GM19395 (cell line): ENCODE measurements around the gene FZR1.
"Not testable (repeated sequence)": the region's sequence is repeated elsewhere in the genome, so short reads cannot be mapped to it uniquely, and the experiment has no call there.

Experiments
- ATAC-seq: cut with Tn5 transposase; IDR thresholded peaks from one replicate; pipeline ENCODE4 v1.9.1; 2021; ENCODE audit warnings: mild to moderate bottlenecking, moderate library complexity; ENCODE audit not compliant: unreplicated experiment

The FZR1 gene

DNA sequence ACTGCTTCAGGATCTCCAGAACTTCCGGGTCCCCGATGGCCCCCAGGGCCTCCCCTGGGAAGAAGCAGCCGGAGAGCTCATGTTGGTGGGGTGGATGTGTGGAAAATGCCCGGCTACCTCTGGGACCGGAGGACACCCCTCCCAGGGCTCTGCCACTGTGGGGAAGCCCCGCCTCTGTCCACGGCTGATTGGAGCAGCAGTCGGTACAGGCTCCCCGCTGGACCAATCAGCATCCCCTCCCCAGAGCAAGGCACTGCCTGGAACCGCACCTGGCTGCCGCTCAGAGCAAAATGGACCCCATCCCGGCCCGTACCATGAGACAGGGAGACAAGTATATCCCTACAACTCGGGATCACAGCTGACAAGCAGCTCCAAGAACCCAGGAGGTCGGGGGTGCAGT lies 12.1 kb upstream of the FZR1 start:
- ATAC-seq: no peak

DNA sequence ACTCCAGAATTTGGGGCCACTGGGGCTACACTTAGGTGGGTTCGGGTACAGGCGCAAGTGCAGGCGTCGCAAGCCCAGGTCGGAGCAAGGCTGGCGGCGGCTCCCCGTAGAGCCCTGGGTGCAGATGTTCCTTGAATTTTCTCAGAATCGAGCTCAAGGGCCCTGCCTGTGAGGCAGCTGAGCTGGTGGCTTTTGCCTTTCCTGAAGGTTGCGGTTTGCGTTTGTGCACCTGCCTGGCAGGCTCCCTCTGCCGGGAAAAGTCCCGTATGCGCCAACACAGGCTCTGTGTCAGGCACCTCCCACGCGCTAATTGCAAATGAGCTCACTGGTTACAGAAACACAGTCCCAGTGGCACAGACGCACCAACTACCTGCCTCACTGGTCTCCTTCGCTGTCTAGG lies 11.6 kb upstream of the FZR1 start:
- ATAC-seq: no peak

DNA sequence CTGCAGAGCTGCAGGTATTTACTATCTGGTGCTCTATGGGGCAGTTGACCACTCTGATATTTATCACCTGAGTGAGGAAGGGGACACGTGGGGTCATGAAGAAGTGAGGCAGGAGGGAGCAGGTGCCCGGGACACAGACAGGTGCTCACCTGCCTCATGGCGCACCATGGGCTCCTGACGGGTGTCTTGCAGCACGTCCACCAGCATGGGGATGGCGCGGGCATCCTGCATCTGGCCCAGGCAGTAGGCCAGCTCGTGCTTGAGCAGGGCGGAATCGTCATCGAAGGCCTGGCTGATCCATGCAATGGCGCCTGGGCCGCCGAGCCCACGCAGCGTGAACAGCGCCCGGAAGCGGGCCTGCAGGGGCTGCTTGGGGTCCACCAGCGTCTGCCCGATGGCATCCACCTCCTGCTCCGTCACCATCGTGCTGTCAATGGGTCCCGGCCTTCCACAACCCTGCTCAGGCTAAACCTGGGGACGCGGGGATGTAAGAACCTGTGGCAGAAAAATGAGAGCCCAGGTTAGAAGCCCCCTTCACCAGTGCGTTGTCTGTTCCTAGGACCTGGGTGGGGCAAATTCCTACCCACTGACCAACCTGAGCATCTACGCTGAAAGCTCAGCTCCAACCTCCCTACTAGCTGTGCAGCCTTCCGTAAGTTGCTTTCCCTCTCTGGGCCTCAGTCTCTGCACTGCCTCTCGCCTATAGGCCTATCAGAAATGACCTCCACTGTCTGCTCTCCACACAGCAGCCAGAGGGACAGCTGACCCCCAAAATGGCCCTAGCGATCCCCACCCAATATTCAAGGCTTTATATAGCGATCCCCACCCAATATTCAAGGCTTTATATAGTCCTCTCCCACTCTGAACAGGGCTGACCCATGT lies 9.5 kb upstream of the FZR1 start:
- no peak for ATAC-seq

DNA sequence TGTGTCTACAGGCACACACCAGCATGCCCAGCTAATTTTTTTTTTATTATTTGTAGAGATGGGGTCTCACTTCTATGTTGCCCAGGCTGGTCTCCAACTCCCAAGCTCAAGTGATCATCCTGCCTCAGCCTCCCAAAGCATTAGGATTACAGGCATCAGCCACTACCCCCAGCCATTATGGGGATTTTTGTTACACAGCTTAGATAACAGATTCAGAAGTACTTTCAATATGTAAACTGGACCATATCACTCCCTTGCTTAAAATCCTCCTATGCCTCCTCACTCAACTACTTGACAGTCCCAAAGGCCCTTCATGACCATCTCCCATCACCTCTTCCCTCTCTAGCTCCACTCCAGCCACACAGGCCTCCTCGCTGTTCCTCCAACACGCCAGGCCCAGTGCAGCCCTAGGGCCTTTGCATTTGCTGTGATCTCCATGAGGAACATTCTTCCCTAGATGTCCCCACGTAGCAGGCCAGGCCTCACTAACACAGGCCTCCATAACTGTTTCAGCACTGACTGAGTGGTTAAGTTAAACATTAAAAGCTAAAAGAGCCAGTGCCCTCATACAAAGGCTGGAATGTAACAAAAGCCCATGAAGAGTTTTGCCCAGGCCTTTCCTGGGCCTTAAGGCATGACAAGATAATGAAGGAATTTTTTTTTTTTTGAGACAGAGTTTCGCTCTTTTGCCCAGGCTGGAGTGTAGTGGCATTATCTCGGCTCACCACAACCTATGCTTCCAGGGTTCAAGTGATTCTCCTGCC lies 8.2 kb upstream of the FZR1 start:
- no peak for ATAC-seq

DNA sequence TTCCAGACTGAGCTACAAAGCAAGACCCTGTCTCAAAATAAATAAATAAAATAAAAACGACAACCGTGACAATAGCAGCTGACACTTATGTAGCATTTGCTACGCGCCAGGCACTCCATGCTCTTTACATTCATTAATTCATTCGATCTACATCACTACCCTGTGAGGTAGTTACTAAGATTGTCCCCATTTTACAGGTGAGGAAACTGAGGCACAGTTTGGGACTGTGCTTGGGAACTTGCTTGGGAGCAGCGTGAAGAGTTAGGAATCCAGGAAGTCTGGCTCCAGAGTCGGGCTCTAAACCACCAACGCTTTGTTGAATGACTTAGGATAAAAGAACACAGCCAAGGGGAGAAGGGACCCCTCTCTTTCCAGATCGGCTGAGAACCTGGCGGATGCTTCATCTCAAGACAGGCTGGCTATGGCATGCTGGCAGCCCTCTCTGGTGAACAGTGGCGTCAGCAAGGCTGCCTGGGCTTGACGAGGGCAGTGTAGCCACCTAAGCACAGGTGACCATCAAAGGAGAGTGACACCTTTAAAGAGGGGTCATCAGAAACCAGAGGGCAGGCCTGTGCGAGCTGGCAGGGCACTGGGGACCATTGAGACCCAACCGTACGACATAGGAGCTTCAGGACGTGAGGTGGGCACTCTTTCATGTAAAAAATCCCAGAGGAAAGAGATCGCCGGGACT lies 6.2 kb upstream of the FZR1 start:
- ATAC-seq: no peak

DNA sequence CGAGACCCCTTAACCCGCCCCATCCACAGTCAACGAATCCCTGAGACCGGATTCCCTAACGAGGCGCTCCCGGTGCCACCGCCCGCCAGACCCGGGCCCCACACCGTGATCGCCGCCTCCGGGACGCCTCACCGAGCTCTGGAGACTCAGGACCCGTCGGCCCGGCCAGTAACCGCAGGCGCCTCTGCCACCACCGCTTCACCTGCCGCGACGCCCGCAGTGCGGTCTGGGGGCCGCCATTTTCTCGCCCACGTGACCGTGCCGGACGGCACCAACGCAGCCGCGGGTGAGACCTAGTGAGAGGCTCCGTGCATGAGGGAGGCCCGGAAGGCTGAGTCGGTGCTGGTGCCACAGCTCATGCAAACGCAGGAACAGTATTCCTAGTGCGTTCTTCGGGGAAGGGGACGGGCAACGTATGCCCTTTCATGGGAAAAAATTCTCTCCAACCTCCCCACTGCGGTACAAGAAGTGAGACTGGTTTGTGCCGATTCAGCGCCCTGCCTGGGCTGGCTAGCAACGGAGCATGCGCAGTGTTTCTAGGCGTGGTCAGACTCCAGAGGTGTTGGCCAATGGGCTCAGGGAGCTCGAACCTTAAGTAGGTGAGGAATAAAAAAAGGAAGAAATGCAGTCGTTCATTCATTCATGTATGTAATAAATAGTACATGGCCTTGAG lies 5.5 kb upstream of the FZR1 start, which contains the start of gene DOHH:
DOHH (minus strand) TSS at position 246 of the 673 bp plus-strand sequence. CDS start 3,860 bp downstream, outside the sequence.
- ATAC-seq: peak; percentile 86

DNA sequence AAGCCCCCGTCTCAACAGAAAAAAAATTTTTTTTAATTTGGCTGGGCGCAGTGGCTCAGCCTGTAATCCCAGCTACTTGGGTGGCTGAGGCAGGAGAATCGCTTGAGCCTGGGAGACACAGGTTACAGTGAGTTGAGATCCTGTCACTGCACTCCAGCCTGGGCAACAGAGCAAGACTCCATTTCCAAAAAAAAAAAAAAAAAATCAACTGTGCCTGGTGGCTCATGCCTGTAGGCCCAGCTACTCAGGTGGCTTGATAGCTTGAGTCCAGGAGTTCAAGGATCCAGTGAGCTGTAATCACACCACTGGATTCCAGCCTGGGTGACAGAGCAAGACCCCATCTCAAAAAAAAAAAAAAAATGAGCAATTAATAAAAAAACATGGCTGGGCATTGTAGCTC lies 4.3 kb upstream of the FZR1 start:
- ATAC-seq: no peak

DNA sequence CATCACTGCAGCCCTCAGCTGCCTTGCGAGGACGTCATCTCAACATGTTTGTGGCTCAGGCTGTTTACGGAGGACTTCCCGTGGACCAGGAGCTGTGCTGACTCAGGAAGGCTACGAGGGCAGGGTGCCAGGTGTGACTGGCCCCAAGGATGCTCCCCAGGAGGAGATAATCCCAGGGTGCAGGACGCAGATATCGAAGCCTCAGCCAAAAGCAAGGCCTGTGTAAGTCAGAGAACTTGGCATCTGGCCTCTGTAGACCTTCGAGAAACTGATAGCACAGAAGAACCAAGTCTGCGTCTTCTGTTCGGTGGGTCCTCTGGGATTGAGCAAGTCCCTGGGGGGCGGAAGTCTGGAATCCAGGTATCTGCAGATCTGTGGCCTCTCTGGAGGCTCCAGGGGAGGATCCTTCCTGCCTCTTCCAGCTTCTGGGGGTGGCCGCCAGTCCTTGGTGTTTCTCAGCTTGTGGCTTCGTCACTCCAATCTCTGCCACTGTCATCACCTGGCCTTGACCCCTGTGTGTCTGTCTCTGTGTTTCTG lies 3.0 kb upstream of the FZR1 start:
- no peak for ATAC-seq

DNA sequence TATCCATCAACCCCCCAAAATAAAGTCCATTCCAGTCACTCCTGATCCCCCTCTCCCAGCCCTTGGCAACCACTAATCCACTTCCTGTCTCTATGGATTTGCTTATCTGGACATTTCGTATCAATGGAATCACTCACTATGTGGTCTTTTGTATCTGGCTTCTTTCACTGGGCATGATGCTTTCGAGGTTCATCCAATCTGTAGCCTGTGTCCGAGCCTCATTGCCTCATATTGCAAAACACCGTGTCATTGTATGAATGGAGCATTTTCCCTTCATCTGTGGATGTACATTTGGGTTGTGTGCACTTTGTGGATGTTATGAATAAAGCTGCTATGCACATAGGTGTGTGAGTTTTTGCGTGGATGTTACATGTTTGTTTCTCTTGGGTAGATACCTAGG lies 1.4 kb upstream of the FZR1 start:
- ATAC-seq: no peak

DNA sequence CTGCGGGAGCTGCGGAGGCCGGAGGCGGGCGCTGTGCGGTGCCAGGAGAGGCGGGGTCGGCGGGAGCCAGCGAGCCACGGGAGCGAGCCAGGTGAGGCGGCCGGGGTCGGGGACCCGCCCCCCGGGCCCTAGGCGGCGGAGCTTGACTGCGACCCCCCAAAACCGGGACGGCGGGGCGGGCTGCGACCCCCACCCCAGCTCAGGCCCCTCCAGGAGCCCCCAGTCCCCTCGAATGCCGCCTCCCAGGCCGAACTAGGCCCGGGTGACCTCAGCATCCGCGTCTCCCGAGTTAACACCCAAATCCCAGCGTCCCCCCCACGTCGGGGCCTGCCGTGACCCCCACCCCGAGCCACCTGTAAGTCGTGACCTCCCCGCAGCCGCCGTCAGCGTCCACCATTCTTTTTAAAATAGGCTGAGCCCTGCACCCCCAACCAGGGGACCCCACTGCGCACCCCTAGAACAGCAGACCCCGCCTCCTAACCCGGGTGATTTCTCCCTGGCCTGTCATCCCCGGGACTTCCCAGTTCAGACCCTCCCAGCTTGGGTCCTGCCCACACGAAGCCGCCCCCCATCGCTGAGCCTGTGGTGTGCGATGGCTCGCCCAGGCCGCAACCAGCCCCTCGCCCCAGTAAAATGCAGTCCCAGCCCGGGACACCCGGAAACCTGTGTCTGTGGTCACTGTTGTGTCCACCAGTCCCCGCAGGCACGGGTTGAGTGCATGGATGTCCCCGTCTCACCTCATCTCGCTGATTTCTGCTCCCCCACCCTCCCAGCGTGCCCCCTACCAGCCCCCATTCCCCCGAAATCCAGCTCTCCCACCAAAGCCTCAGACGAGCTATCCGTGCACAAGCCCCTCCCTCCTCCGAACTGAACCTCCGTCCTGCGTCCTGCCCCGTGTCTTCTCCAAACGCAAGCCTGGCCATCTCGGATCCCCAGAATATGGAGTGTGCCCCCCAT lies 551 bp downstream of the FZR1 start:
- peak; percentile 15 for ATAC-seq

DNA sequence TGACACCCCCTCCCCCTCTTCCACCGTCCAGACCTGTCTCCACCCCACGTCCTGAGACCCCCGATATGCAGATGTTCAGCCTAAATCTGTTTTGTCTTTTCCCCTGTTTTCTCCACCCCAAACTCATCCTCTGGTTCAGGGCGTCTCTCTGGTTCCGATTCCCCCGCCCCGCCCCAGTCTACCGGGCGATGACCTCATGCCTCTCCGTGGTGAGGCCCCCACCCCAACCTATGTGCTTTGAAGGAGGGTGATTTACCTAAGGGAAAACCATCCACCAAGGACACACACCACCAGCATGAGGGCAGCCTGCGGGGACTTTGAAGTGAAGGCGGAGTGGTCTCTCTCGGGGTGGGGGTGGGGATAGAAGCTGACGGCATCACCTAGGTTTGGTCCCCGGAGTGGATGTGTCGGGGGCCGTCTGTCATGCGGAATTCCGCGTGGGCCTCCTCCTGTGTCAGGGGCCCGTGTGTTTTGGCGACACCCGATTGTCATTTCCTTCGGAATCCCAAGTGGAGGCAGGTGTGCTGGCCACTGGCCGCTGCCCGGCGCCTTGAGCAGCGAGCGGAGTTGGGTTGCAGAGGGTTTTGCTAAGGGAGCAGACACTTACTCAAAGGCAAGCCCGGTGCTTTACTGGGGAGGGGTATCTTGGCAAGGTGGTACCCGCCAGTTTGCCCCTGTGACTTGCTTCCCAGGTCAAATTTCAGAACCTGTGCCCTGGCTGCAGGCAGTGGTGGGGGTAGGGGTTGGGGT lies 1.4 kb downstream of the FZR1 start:
- ATAC-seq: no peak

DNA sequence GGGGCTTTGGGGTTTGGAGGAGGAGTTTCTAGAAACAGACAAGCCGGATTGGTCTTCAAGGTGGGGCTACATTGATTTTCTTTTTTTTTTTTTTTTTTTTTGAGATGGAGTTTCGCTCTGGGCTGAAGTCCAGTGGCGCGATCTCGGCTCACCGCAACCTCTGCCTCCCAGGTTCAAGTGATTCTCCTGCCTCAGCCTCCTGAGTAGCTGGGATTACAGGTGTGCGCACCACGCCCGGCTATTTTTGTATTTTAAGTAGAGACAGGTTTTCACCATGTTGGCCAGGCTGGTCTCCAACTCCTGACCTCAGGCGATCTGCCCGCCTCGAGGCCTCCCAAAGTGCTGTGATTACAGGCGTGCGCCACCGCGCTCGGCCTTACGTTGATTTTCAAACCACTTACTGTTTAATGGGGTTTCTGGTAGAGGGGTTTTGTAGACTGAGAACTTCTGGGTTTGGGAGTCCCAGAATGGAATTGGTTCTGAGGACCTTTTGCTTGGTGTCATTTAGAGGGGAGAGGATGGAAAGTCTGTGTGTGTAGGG lies 2.1 kb downstream of the FZR1 start:
- ATAC-seq: not testable (repeated sequence)

DNA sequence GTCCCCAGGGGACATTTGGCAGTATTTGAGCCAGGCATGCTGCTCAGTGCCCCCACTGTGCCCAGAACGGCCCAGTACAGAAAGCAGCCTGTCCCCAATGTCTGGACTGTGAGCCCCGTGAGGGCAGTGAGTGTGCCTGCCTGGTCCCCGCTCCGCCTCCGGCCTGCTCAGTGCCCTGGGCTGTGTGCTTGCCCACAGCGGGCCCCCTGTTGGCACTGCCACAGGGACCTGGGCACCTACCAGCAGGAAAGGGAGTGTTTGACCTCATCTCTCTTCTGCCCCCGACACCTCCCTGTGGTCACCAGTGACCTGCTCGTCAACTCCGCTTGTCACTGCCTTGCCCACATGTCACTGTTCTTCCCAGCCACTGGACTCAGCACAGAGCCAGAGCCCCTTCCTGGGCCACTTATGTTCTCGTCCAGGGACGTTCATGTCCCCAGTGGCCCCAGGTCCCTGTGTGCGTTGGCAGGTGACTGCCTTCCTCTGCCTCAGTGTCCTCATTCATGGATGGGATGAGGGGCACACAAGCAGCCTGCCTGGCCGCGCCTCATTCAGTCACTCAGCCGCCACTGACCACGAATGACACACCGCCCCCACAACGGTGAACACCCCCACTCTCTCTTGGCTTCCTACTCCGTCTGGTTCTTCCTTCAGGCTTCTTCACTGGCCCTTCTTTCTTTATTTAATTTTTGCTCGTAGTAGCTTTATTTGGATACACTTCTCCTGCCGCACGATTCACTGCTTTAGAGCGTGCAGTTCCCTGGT lies 2.8 kb downstream of the FZR1 start:
- ATAC-seq: no peak

DNA sequence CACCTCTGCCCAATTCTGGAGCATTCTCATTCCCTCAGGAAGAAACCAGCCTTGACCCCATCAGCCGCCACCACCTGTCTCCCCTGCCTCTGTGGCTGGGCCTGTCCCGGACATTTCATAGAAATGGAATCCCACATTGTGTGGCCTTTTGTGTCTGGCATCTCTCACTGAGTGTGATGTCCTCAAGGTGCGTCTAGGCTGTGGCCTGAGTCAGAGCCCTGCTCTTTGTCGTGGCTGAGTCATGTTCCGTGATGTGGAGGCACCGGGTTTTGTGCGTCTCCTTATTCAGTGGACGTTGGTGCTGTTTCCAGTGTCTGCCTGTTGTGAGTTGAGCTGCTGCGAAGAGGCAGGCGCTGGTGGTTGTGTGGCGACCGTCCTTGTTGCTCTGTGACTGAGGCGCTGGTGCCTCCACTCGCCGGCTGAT lies 3.5 kb downstream of the FZR1 start:
- ATAC-seq: no peak

DNA sequence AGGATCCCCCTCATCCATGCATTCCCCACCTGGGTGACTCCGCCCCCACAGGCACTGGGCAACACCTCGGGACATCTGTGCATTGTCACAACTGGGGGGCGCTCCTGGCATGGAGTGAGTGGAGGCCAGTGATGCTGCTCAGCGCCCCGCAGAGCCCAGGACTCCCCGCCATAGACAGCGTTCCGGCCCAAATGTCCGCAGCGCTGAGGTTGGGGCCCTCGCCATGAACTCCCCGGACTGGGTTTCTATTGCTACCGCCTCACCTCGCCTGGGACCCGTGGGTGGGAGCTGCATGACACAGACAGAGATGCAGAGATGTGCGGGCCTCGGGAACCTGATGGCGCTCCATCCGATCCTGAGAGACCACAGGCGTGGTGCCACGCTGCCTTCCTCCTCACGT lies 4.6 kb downstream of the FZR1 start:
- no peak for ATAC-seq

DNA sequence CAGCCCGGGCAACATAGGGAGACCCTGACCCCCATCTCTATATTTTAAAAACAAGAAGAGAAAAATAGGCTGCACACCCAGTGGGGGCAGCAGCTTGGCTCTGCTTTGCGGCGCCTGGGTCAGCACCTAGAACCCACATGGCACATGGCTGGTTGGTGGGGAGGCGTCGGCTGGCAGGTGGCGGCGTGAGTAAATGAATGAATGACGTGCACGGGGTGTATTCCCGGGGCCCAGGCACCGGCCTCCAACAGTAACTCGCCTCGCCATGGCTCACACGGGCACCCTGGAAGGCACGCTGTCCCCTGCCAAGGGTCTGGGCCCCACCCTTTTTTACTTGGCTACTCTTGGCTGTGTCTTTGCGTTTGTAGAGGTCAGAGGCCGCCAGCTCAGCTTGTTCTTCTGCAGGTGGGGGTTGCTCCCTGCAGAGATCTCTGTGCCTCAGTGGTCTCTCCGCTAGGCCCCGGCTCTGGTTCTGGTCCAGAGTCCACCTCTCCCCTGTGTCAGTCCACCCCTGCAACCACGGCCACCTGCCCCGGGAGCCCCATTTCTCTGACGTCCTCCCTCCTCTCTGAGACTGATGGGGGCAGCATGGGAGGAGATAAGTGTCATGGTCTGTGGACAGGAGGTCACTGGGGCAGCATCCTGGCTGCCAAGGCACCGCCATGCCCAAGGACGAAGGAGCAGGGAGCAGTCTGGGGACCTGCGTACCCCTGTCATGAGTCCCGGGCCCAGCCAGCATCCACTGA lies 5.6 kb downstream of the FZR1 start:
- ATAC-seq: no peak

DNA sequence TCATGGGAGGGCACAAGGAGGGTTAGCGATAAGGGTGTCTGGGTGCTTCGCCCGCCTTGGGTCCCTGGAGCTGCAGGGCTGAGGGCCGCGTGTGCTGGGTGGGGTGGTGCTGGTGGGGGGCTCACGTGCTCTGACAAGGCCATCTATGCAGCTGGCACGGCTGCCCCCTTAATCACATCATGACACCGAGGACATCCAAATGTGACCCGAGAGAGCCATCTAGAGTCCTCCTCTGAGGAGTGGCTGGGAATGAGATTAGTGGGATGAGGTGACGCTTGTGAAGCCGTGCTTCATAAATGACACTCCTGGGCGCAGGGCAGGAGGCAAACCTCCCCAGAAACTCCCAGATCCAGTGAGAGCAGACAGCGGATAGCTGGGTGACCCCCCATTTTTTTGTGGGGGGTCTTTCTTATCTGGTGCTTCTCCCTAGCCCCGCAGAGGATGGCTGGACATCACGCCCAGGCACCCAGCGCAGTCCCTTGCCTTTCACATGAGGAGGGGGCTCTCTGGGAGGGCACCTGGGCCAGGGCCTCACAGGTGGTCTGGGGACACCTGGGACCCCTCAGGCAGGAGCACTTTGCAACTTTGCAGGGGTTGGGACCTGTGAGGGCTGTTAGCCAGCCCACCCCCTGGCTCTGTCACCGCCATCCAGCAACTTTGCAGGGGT lies 6.6 kb downstream of the FZR1 start:
- no peak for ATAC-seq
